Mesendoderm (in vitro differentiated cells): Measurements from ENCODE around the gene MAPT.

Source experiments
- DNase-seq: peaks from one replicate; pipeline ENCODE4 v3.0.0; 2013
- H2AK5ac ChIP-seq: 2 replicates; pipeline ENCODE4 v1.6.1; 2013; ENCODE audit warnings: low read length, inconsistent platforms
- H2BK120ac ChIP-seq: 2 replicates; pipeline ENCODE4 v1.6.1; 2013; ENCODE audit warnings: low read depth, mild to moderate bottlenecking, low read length, moderate library complexity, mixed read lengths
- H2BK15ac ChIP-seq: replicated peaks from 2 replicates; pipeline ENCODE4 v1.6.1; 2013; ENCODE audit warnings: low read depth, mild to moderate bottlenecking, moderate library complexity
- H2BK5ac ChIP-seq: 2 replicates; pipeline ENCODE4 v1.6.1; 2013; ENCODE audit warnings: low read length, inconsistent platforms
- H3K18ac ChIP-seq: 2 replicates; pipeline ENCODE4 v1.6.1; 2013; ENCODE audit warnings: mild to moderate bottlenecking, low read length, mixed read lengths
- H3K23ac ChIP-seq: one replicate; pipeline ENCODE4 v1.6.1; 2013; ENCODE audit warnings: low read length
- H3K27ac ChIP-seq: 2 replicates; pipeline ENCODE4 v1.5.1; 2013; ENCODE audit warnings: low read depth, mild to moderate bottlenecking, inconsistent platforms, low read length, moderate library complexity
- H3K27me3 ChIP-seq: 2 replicates; pipeline ENCODE4 v1.6.1; 2013; ENCODE audit warnings: low read length, control low read depth, mild to moderate bottlenecking, inconsistent platforms; ENCODE audit not compliant: insufficient read depth, poor library complexity
- H3K36me3 ChIP-seq: 2 replicates; pipeline ENCODE4 v1.6.1; 2013; ENCODE audit warnings: low read length, inconsistent platforms; ENCODE audit not compliant: control insufficient read depth, insufficient read depth
- H3K4ac ChIP-seq: one replicate; pipeline ENCODE4 v1.6.1; 2013; ENCODE audit warnings: low read depth, mild to moderate bottlenecking, low read length, moderate library complexity
- H3K4me1 ChIP-seq: 2 replicates; pipeline ENCODE4 v1.6.1; 2013; ENCODE audit warnings: low read depth, low read length, inconsistent platforms; ENCODE audit not compliant: control insufficient read depth
- H3K4me2 ChIP-seq: 2 replicates; pipeline ENCODE4 v1.6.1; 2013; ENCODE audit warnings: low read length
- H3K4me3 ChIP-seq: 2 replicates; pipeline ENCODE4 v1.5.1; 2013; ENCODE audit warnings: mild to moderate bottlenecking, low read length
- H3K56ac ChIP-seq: one replicate; pipeline ENCODE4 v1.6.1; 2013; ENCODE audit warnings: low read length
- H3K79me1 ChIP-seq: 2 replicates; pipeline ENCODE4 v1.6.1; 2013; ENCODE audit warnings: low read length, inconsistent platforms
- H3K79me2 ChIP-seq: 2 replicates; pipeline ENCODE4 v1.6.1; 2013; ENCODE audit warnings: mild to moderate bottlenecking, low read length; ENCODE audit not compliant: control insufficient read depth, insufficient read depth
- H3K9ac ChIP-seq: 2 replicates; pipeline ENCODE4 v1.6.1; 2013; ENCODE audit warnings: low read length, inconsistent platforms
- H4K5ac ChIP-seq: one replicate; pipeline ENCODE4 v1.6.1; 2013; ENCODE audit warnings: low read length
- H4K8ac ChIP-seq: one replicate; pipeline ENCODE4 v1.6.1; 2013; ENCODE audit warnings: low read depth, mild to moderate bottlenecking, control low read depth, low read length, moderate library complexity
- WGBS: extraction: QIAGEN DNeasy Blood & Tissue Kit; methylation state at CpG from one replicate; pipeline ENCODE4 v1.1.7; 2013; ENCODE audit warnings: low lambda C conversion rate, missing lambda C conversion rate; ENCODE audit not compliant: insufficient coverage; ENCODE audit errors: extremely low coverage; 5-methylcytosine and 5-hydroxymethylcytosine counted together

MAPT gene

GRCh38 chr17:45996282-45996937, 102.1 kb downstream of the MAPT start:
- DNase-seq, result no peak
- no peak overlapping the region for H4K5ac ChIP-seq
- H3K27me3 ChIP-seq, result no peaks in the 10 kb centered on the region
- no peak overlapping the region for H3K56ac ChIP-seq
- no peaks in the 10 kb centered on the region for H3K36me3 ChIP-seq
- no peak overlapping the region for H3K4ac ChIP-seq
- no CpG with 5 or more reads among the region's 31 CpGs for WGBS
- no peaks in the 10 kb centered on the region for H3K79me2 ChIP-seq
- no peak overlapping the region for H2AK5ac ChIP-seq
- no peaks in the 10 kb centered on the region for H3K4me1 ChIP-seq
- no peak overlapping the region for H2BK120ac ChIP-seq
- H3K27ac ChIP-seq, result no peak overlapping the region
- H3K23ac ChIP-seq, result no peak overlapping the region
- no peak overlapping the region for H2BK15ac ChIP-seq
- H2BK5ac ChIP-seq, result no peak overlapping the region
- H3K79me1 ChIP-seq, result no peaks in the 10 kb centered on the region
- no peak overlapping the region for H4K8ac ChIP-seq
- H3K4me3 ChIP-seq, result no peak overlapping the region
- H3K4me2 ChIP-seq, result no peak overlapping the region
- no peak overlapping the region for H3K18ac ChIP-seq
- H3K9ac ChIP-seq, result no peak overlapping the region

- Histone ChIP-seq H3K18ac (no peak overlapping the region), H2BK15ac (no peak overlapping the region), H3K4me1 (no peaks in the 10 kb centered on the region), H3K79me2 (no peaks in the 10 kb centered on the region), H3K4ac (no peak overlapping the region), H4K8ac (no peak overlapping the region), H3K4me3 (no peak overlapping the region), H3K23ac (no peak overlapping the region), H2BK120ac (no peak overlapping the region), H3K27ac (no peak overlapping the region), H3K27me3 (no peaks in the 10 kb centered on the region), H3K56ac (no peak overlapping the region), H2BK5ac (no peak overlapping the region), H3K4me2 (no peak overlapping the region), H3K36me3 (no peaks in the 10 kb centered on the region), H3K79me1 (no peaks in the 10 kb centered on the region), H3K9ac (no peak overlapping the region), H4K5ac (no peak overlapping the region), H2AK5ac (no peak overlapping the region)
- no peak for DNase-seq
- WGBS, result no CpG with 5 or more reads among the region's 13 CpGs
These were observed 102.8 kb downstream of the MAPT start for GRCh38 chr17:45997166-45997565.

GRCh38 chr17:45997624-45998023, 103.3 kb downstream of the MAPT start:
- Histone ChIP-seq H3K9ac (no peak overlapping the region), H2AK5ac (no peak overlapping the region), H3K79me2 (no peaks in the 10 kb centered on the region), H2BK15ac (no peak overlapping the region), H3K27ac (no peak overlapping the region), H4K5ac (no peak overlapping the region), H3K79me1 (no peaks in the 10 kb centered on the region), H4K8ac (no peak overlapping the region), H3K4ac (no peak overlapping the region), H3K56ac (no peak overlapping the region), H3K23ac (no peak overlapping the region), H3K27me3 (no peaks in the 10 kb centered on the region), H2BK120ac (no peak overlapping the region), H2BK5ac (no peak overlapping the region), H3K4me3 (no peak overlapping the region), H3K4me1 (no peaks in the 10 kb centered on the region), H3K4me2 (no peak overlapping the region), H3K36me3 (no peaks in the 10 kb centered on the region), H3K18ac (no peak overlapping the region)
- no CpG with 5 or more reads among the region's 9 CpGs for whole genome bisulfite sequencing
- DNase-seq, result no peak

GRCh38 chr17:45998987-45999899, 104.9 kb downstream of the MAPT start, which contains the start of gene STH:
STH (plus strand) TSS chr17:45999250; CDS start chr17:45999280, 30 bp downstream.
- H3K79me2 ChIP-seq, result no peaks in the 10 kb centered on the region
- no peak within 1 kb of the TSS for H3K27ac ChIP-seq
- H3K4me3 ChIP-seq, result no peak within 1 kb of the TSS
- no peak within 1 kb of the TSS for H4K5ac ChIP-seq
- no peak within 1 kb of the TSS for H3K4ac ChIP-seq
- H2BK5ac ChIP-seq, result no peak within 1 kb of the TSS
- DNase-seq, result no peak
- H3K27me3 ChIP-seq, result no peaks in the 10 kb centered on the region
- no peaks in the 10 kb centered on the region for H3K4me1 ChIP-seq
- H2AK5ac ChIP-seq, result no peak within 1 kb of the TSS
- H2BK120ac ChIP-seq, result no peak within 1 kb of the TSS
- H3K4me2 ChIP-seq, result no peak within 1 kb of the TSS
- no peak within 1 kb of the TSS for H3K9ac ChIP-seq
- no peaks in the 10 kb centered on the region for H3K79me1 ChIP-seq
- no peak within 1 kb of the TSS for H4K8ac ChIP-seq
- no peak within 1 kb of the TSS for H3K18ac ChIP-seq
- H3K23ac ChIP-seq, result no peak within 1 kb of the TSS
- no CpG with 5 or more reads among the region's 8 CpGs for WGBS
- no peak within 1 kb of the TSS for H3K56ac ChIP-seq
- no peak within 1 kb of the TSS for H2BK15ac ChIP-seq
- H3K36me3 ChIP-seq, result no peaks in the 10 kb centered on the region

- H3K27ac ChIP-seq, result no peak overlapping the region
- H3K36me3 ChIP-seq, result no peaks in the 10 kb centered on the region
- WGBS, result no CpG with 5 or more reads among the region's 9 CpGs
These were observed 105.5 kb downstream of the MAPT start for GRCh38 chr17:45999900-46000290.

More at GRCh38 chr17:45999900-46000290, 105.5 kb downstream of the MAPT start:
- Histone ChIP-seq H3K27me3 (no peaks in the 10 kb centered on the region), H3K56ac (no peak overlapping the region), H3K4me3 (no peak overlapping the region), H3K4ac (no peak overlapping the region), H2AK5ac (no peak overlapping the region), H2BK5ac (no peak overlapping the region), H4K5ac (no peak overlapping the region), H3K79me1 (no peaks in the 10 kb centered on the region), H3K79me2 (no peaks in the 10 kb centered on the region), H3K23ac (no peak overlapping the region), H3K4me1 (no peaks in the 10 kb centered on the region), H2BK120ac (no peak overlapping the region), H3K18ac (no peak overlapping the region), H3K9ac (no peak overlapping the region), H4K8ac (no peak overlapping the region), H3K4me2 (no peak overlapping the region), H2BK15ac (no peak overlapping the region)
- DNase-seq, result no peak
